SK-N-SH (cell line): ENCODE measurements around the gene FCRL5. TPM values are rescaled to one million over a fixed set of nuclear protein-coding genes. Genes with fewer than 3 reads are reported as not detected.

Experiments
- CTCF ChIA-PET: fragments of 300-600, 350-600 bp; formaldehyde crosslinking; extraction: SDS; loops from one replicate; lab custom pipeline; 2021; lab: Yijun Ruan, JAX
- POLR2A ChIA-PET: fragments of 350-600 bp; sonication (Branson Sonifier 250); formaldehyde crosslinking; extraction: SDS; loops from one replicate; lab custom pipeline; 2020; ENCODE audit warnings: antibody characterized with exemption, inconsistent platforms; lab: Yijun Ruan, JAX
- DNase-seq: peaks from one replicate; pipeline ENCODE4 v3.0.0; 2012
- H2AFZ ChIP-seq: fragments of 200-600 bp; sonication (generic); 2 replicates; pipeline ENCODE4 v1.8.1; 2016; ENCODE audit warnings: antibody characterized with exemption, mild to moderate bottlenecking, low read depth
- H3F3A ChIP-seq: fragments of 200-600 bp; sonication (generic); replicated peaks from 2 replicates; pipeline ENCODE3; 2016; ENCODE audit warnings: antibody characterized with exemption, mild to moderate bottlenecking; ENCODE audit not compliant: insufficient read depth
- H3K27ac ChIP-seq, 2 experiments: fragments of 200-500 bp in 1 of 2; fragments of 200-600 bp in 1 of 2; sonication (Bioruptor generic) in 1 of 2; sonication (generic), shearing (Covaris generic) in 1 of 2; 2 replicates each; pipeline versions ENCODE4 v1.5.1 to v1.6.1; 2014 to 2016; ENCODE audit warnings: low read depth in 2 of 2, inconsistent platforms in 1 of 2, low read length in 1 of 2, mild to moderate bottlenecking in 1 of 2, mixed read lengths in 1 of 2
- H3K27me3 ChIP-seq: fragments of 200-600 bp; sonication (generic), shearing (Covaris generic); 2 replicates; pipeline ENCODE4 v1.6.1; 2016; ENCODE audit warnings: mixed run types; ENCODE audit not compliant: insufficient read depth
- H3K36me3 ChIP-seq, 2 experiments: fragments of 200-500 bp in 1 of 2; fragments of 200-600 bp in 1 of 2; sonication (Bioruptor generic) in 1 of 2; sonication (generic) in 1 of 2; replicated peaks in 1 of 2; 2 replicates each; pipeline versions ENCODE3 to v1.5.1; 2014 to 2016; ENCODE audit warnings: low read length in 1 of 2, mild to moderate bottlenecking in 1 of 2; ENCODE audit not compliant: insufficient read depth in 2 of 2, control insufficient read depth in 1 of 2
- H3K4me1 ChIP-seq, 2 experiments: fragments of 200-500 bp in 1 of 2; fragments of 200-600 bp in 1 of 2; sonication (Bioruptor generic) in 1 of 2; sonication (generic), shearing (Covaris generic) in 1 of 2; 2 replicates each; pipeline versions ENCODE4 v1.5.1 to v1.6.1; 2014 to 2016; ENCODE audit warnings: low read depth in 1 of 2, low read length in 1 of 2, mixed run types in 1 of 2; ENCODE audit not compliant: insufficient read depth in 2 of 2, control insufficient read depth in 1 of 2
- H3K4me2 ChIP-seq: fragments of 200-600 bp; sonication (generic), shearing (Covaris generic); 2 replicates; pipeline ENCODE4 v1.6.1; 2017; ENCODE audit warnings: mixed run types
- H3K4me3 ChIP-seq, 2 experiments: fragments of 200-500 bp in 1 of 2; fragments of 200-600 bp in 1 of 2; sonication (Bioruptor generic) in 1 of 2; sonication (generic), shearing (Covaris generic) in 1 of 2; 2 replicates each; pipeline versions ENCODE4 v1.5.1 to v1.8.1; 2014 to 2016; ENCODE audit warnings: low read depth in 2 of 2, inconsistent platforms in 1 of 2, low read length in 1 of 2, mild to moderate bottlenecking in 1 of 2, mixed read lengths in 1 of 2, moderate library complexity in 1 of 2
- H3K79me2 ChIP-seq: fragments of 200-600 bp; sonication (generic); 2 replicates; pipeline ENCODE4 v1.8.1; 2017; ENCODE audit warnings: mild to moderate bottlenecking; ENCODE audit not compliant: insufficient read depth
- H3K9ac ChIP-seq: fragments of 200-600 bp; sonication (generic); 2 replicates; pipeline ENCODE4 v1.6.1; 2017; ENCODE audit warnings: mixed run types
- H3K9me2 ChIP-seq: fragments of 200-600 bp; sonication (generic); 2 replicates; pipeline ENCODE4 v1.6.1; 2017; ENCODE audit warnings: mixed run types
- H3K9me3 ChIP-seq: fragments of 200-600 bp; sonication (generic); 2 replicates; pipeline ENCODE4 v1.6.1; 2017; ENCODE audit warnings: mixed run types, mild to moderate bottlenecking, moderate library complexity
- H4K20me1 ChIP-seq: fragments of 200-600 bp; sonication (generic); 2 replicates; pipeline ENCODE4 v1.6.1; 2017; ENCODE audit warnings: mild to moderate bottlenecking, mixed run types; ENCODE audit not compliant: insufficient read depth
- ELF1 ChIP-seq: IDR thresholded peaks from 2 replicates; pipeline ENCODE4 v1.4.0; 2012
- EZH2phosphoT487 ChIP-seq: fragments of 200-600 bp; sonication (generic); IDR thresholded peaks from 2 replicates; pipeline ENCODE4 v1.6.1; 2017; ENCODE audit warnings: low read depth, mixed run types, mild to moderate bottlenecking, antibody characterized with exemption, moderate library complexity, borderline replicate concordance
- FOXM1 ChIP-seq: IDR thresholded peaks from 2 replicates; pipeline ENCODE4 v1.4.0; 2012; ENCODE audit warnings: low read depth, mild to moderate bottlenecking
- GATA2 ChIP-seq: sonication (generic); formaldehyde crosslinking; IDR thresholded peaks from 2 replicates; pipeline ENCODE4 v1.5.0; 2020; ENCODE audit warnings: mild to moderate bottlenecking, missing genetic modification reagents
- MXI1 ChIP-seq: IDR thresholded peaks from 2 replicates; pipeline ENCODE4 v1.6.1; 2012; ENCODE audit warnings: mild to moderate bottlenecking, low read depth, low read length, improper control_type of control experiment
- NFIC ChIP-seq: IDR thresholded peaks from 2 replicates; pipeline ENCODE4 v1.4.0; 2012; ENCODE audit warnings: borderline replicate concordance
- RCOR1 ChIP-seq: fragments of 150-350 bp; IDR thresholded peaks from 2 replicates; pipeline ENCODE4 v1.6.1; 2017; ENCODE audit warnings: antibody characterized with exemption, low read length
- RFX5 ChIP-seq: IDR thresholded peaks from 2 replicates; pipeline ENCODE4 v1.6.1; 2012; ENCODE audit warnings: mild to moderate bottlenecking, improper control_type of control experiment, low read length
- YY1 ChIP-seq: IDR thresholded peaks from 2 replicates; pipeline ENCODE4 v1.4.0; 2012; ENCODE audit warnings: low read depth, mild to moderate bottlenecking
- WGBS: methylation state at CpG from one replicate; pipeline ENCODE4 v1.1.6; 2017; ENCODE audit warnings: low lambda C conversion rate; 5-methylcytosine and 5-hydroxymethylcytosine counted together
- polyA plus RNA-seq, 3 experiments: library from polyadenylated mRNA; depleted of rRNA; stranded (reverse); fragments of >200 nt; gene quantifications; 2 replicates each; pipeline ENCODE4 v1.2.3, GENCODE V29; 2012
- TF ChIP-seq, protein P1 (sequence below): IDR thresholded peaks from 2 replicates; pipeline ENCODE4 v1.4.0; 2012; ENCODE audit warnings: low read depth
- TF ChIP-seq, protein P2 (sequence below): IDR thresholded peaks from 2 replicates; pipeline ENCODE4 v1.4.0; 2012; ENCODE audit warnings: low read depth, borderline replicate concordance
- TF ChIP-seq, protein P3 (sequence below): IDR thresholded peaks from 2 replicates; pipeline ENCODE4 v1.4.0; 2012; ENCODE audit warnings: low read depth, borderline replicate concordance

Gene FCRL5
- polyA plus RNA-seq, 1 of the 3 experiments (the other 2 are of a cell fraction): not detected

DNA sequence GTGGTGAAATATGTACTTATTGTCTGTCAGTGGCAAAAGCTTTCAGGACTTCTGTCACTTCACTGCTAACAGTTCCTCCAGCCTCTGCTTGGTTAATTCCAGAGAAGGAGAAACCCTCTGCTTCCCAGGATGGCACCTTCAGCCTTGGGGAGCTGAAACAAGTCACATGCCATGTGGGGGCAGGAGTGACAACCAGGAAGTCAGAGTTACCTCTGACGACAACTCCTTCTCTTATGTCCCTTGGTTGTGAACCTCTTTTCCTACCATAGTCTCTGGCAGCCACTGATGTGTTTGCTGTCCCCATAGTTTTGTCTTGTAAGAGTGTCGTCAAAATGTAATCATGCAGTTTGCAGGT is 53.6 kb downstream of the FCRL5 start:
- POLR2A ChIA-PET: no interaction called here

DNA sequence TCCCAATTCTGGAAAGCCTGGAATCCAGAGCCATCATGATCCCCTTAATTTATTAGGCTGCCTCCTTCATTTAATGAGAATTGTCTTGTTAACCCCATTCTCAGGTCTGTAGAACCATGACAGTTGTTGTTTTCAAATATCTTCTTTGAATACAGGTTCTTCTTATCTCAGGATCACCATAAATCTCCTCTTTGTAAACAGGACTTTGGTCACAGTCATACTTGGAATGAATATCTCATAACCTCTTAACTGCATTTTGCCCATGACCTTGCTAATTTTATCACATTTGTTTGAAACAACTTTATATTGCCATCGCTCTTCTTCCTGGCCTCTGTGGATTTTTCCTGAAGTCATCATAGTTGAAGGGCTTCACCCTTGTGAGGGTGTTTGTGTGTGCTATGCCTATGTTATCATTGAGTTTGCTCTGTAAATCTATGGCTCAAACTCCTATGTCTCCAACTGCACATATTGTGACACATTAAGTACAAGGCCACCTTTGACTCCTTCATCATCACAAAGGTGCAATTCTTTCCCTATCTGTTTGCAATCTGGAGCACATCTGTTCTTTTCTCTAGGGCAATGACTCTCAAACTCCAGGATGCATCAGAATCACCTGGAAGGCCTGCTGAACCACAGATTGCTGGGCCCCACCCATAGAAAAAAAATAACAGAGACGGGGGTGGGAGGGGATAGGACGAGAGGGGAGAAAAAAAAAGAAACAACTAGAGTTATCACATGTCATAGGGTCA is 54.2 kb downstream of the FCRL5 start:
- H3K36me3 ChIP-seq: no peaks in the 10 kb centered on the region
- H3K27me3 ChIP-seq: peaks cover 7% of the 10 kb centered on the region; the same call in 1 of the 2 replicates
- ChIA-PET CTCF (interaction anchor here (0.6 kb wide), 1 partner anchor 129 kb away, joined by 3 read pairs; no protein-coding TSS in a partner anchor), POLR2A (no interaction called here)
- H3K9me3 ChIP-seq: no peaks in the 10 kb centered on the region
- H3K4me3 ChIP-seq: no peak overlapping the region
- H3K4me1 ChIP-seq: no peaks in the 10 kb centered on the region
- no peak overlapping the region for H3K27ac ChIP-seq
- TF ChIP-seq RCOR1 (no peak), GATA2 (no peak)
- TF ChIP-seq, protein P1, sequence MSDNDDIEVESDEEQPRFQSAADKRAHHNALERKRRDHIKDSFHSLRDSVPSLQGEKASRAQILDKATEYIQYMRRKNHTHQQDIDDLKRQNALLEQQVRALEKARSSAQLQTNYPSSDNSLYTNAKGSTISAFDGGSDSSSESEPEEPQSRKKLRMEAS: no peak
- TF ChIP-seq, protein P2, sequence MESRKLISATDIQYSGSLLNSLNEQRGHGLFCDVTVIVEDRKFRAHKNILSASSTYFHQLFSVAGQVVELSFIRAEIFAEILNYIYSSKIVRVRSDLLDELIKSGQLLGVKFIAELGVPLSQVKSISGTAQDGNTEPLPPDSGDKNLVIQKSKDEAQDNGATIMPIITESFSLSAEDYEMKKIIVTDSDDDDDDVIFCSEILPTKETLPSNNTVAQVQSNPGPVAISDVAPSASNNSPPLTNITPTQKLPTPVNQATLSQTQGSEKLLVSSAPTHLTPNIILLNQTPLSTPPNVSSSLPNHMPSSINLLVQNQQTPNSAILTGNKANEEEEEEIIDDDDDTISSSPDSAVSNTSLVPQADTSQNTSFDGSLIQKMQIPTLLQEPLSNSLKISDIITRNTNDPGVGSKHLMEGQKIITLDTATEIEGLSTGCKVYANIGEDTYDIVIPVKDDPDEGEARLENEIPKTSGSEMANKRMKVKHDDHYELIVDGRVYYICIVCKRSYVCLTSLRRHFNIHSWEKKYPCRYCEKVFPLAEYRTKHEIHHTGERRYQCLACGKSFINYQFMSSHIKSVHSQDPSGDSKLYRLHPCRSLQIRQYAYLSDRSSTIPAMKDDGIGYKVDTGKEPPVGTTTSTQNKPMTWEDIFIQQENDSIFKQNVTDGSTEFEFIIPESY: no peak
- H3F3A ChIP-seq: peaks cover 2% of the 10 kb centered on the region
- H2AFZ ChIP-seq: no peak overlapping the region
- 8% methylated on average over 3 of the region's 3 CpGs for WGBS
- H3K9me2 ChIP-seq: no peaks in the 10 kb centered on the region
- no peak overlapping the region for H3K9ac ChIP-seq
- no peaks in the 10 kb centered on the region for H3K79me2 ChIP-seq
- no peaks in the 10 kb centered on the region for H4K20me1 ChIP-seq
- no peak for DNase-seq
- H3K4me2 ChIP-seq: no peak overlapping the region

More for the DNA sequence above, 53.6 kb downstream of the FCRL5 start:
- Histone ChIP-seq H4K20me1 (no peaks in the 10 kb centered on the region), H3K9ac (no peak overlapping the region), H3K9me3 (no peaks in the 10 kb centered on the region), H3K4me3 (no peak overlapping the region), H3K27me3 (peaks cover 1% of the 10 kb centered on the region; the same call in 1 of the 2 replicates), H3K4me1 (no peaks in the 10 kb centered on the region), H3K36me3 (no peaks in the 10 kb centered on the region), H3K27ac (no peak overlapping the region), H2AFZ (no peak overlapping the region), H3K9me2 (no peaks in the 10 kb centered on the region), H3F3A (no peaks in the 10 kb centered on the region), H3K79me2 (no peaks in the 10 kb centered on the region), H3K4me2 (no peak overlapping the region)
- CTCF ChIA-PET: interaction anchor here (0.6 kb wide), 1 partner anchor 130 kb away, joined by 3 read pairs; no protein-coding TSS in a partner anchor
- no peak for TF ChIP-seq MXI1
- TF ChIP-seq EZH2phosphoT487: no peak
- no peak for TF ChIP-seq ELF1
- TF ChIP-seq YY1: no peak
- no peak for TF ChIP-seq FOXM1
- no peak for TF ChIP-seq RCOR1
- TF ChIP-seq, protein P3, sequence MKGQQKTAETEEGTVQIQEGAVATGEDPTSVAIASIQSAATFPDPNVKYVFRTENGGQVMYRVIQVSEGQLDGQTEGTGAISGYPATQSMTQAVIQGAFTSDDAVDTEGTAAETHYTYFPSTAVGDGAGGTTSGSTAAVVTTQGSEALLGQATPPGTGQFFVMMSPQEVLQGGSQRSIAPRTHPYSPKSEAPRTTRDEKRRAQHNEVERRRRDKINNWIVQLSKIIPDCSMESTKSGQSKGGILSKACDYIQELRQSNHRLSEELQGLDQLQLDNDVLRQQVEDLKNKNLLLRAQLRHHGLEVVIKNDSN: no peak
- TF ChIP-seq NFIC: no peak
- no peak for TF ChIP-seq RFX5
- no peak for DNase-seq
- 11% methylated on average over 2 of the region's 2 CpGs for WGBS
